Measurements from ENCODE around the gene CEP44. TPM values are rescaled to one million over a fixed set of nuclear protein-coding genes. Genes with fewer than 3 reads are reported as not detected.

Gene CEP44, protein sequence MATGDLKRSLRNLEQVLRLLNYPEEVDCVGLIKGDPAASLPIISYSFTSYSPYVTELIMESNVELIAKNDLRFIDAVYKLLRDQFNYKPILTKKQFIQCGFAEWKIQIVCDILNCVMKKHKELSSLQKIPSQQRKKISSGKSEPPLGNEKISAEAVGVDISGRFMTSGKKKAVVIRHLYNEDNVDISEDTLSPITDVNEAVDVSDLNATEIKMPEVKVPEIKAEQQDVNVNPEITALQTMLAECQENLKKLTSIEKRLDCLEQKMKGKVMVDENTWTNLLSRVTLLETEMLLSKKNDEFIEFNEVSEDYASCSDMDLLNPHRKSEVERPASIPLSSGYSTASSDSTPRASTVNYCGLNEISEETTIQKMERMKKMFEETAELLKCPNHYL
- total RNA-seq = 17.4 TPM

- no peaks in the 10 kb centered on the region for H3K36me3 ChIP-seq
- intact Hi-C loops (cut with DNase I) = no loop called here
- TF ChIP-seq POLR2A (IDR thresholded peaks at IDR 0.05) (no peak), POLR2AphosphoS5 (IDR thresholded peaks at IDR 0.05; ENCODE audit: insufficient read depth in 1 of 2, low read depth in 1 of 2) (peak in 1 of 2 donors; percentile 72)
- DNase-seq (ENCODE audit: extremely low spot score in 2 of 2) = peak in 1 of 2 donors; percentile 89
- peak within 1 kb of the TSS; percentile 78 to 82 for H3K4me3 ChIP-seq
- H3K9me3 ChIP-seq = no peaks in the 10 kb centered on the region
- peak within 1 kb of the TSS; percentile 98 for H3K27ac ChIP-seq
- H3K4me1 ChIP-seq = peaks cover 44% of the 10 kb centered on the region
- no peaks in the 10 kb centered on the region for H3K27me3 ChIP-seq
Measured at GRCh38 chr4:174283507-174284471, at the start of gene CEP44, which contains the start of gene FBXO8. Gene CEP44, plus strand, starts transcription at chr4:174283911. Its CDS starts 15,211 bp downstream, at chr4:174299122. Gene FBXO8, minus strand, starts transcription at chr4:174283667. Its CDS starts 20,575 bp downstream, at chr4:174263092.

GRCh38 chr4:174236359-174236758 is 47.4 kb upstream of the CEP44 start:
- no peaks in the 10 kb centered on the region for H3K4me1 ChIP-seq

DNA sequence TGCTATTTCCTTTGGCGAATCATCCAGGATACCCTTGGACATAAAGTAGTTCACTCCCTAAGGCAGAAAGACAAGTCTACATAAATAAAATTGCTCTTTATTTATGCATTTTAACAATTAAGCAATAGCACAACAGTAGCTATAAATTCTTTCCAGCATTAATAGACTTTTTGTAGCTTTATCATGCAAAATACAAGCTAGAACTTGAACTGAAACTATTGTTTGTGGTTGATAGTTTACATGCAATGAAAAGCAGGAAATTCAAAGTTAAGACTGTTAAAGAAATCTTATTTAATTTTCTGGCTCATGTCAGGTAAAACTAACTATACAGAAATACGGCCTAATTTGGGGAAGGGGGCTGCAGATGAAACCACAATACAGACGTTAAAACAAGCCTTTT is 42.5 kb upstream of the CEP44 start:
- Histone ChIP-seq H3K4me3 (no peak overlapping the region), H3K27ac (no peak overlapping the region), H3K27me3 (no peaks in the 10 kb centered on the region), H3K9me3 (no peaks in the 10 kb centered on the region), H3K36me3 (peaks cover 0 to 10% of the 10 kb centered on the region in 2 donors), H3K4me1 (no peaks in the 10 kb centered on the region)
- intact Hi-C loops (cut with DNase I) = no loop called here
- TF ChIP-seq, protein P1, sequence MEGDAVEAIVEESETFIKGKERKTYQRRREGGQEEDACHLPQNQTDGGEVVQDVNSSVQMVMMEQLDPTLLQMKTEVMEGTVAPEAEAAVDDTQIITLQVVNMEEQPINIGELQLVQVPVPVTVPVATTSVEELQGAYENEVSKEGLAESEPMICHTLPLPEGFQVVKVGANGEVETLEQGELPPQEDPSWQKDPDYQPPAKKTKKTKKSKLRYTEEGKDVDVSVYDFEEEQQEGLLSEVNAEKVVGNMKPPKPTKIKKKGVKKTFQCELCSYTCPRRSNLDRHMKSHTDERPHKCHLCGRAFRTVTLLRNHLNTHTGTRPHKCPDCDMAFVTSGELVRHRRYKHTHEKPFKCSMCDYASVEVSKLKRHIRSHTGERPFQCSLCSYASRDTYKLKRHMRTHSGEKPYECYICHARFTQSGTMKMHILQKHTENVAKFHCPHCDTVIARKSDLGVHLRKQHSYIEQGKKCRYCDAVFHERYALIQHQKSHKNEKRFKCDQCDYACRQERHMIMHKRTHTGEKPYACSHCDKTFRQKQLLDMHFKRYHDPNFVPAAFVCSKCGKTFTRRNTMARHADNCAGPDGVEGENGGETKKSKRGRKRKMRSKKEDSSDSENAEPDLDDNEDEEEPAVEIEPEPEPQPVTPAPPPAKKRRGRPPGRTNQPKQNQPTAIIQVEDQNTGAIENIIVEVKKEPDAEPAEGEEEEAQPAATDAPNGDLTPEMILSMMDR (IDR thresholded peaks at IDR 0.05) = no peak
- no peak for TF ChIP-seq POLR2A (IDR thresholded peaks at IDR 0.05)
- DNase-seq (ENCODE audit: extremely low spot score in 2 of 2) = no peak

More at GRCh38 chr4:174236359-174236758, 47.4 kb upstream of the CEP44 start:
- H3K27ac ChIP-seq = no peak overlapping the region
- no peak overlapping the region for H3K4me3 ChIP-seq
- intact Hi-C loops (cut with DNase I) = no loop called here
- no peak for DNase-seq (ENCODE audit: extremely low spot score in 2 of 2)
- H3K36me3 ChIP-seq = peaks cover 0 to 10% of the 10 kb centered on the region in 2 donors
- H3K9me3 ChIP-seq = no peaks in the 10 kb centered on the region
- TF ChIP-seq POLR2A (IDR thresholded peaks at IDR 0.05) = no peak
- no peak for TF ChIP-seq POLR2AphosphoS5 (IDR thresholded peaks at IDR 0.05; ENCODE audit: insufficient read depth in 1 of 2, low read depth in 1 of 2)
- TF ChIP-seq, protein P1 (IDR thresholded peaks at IDR 0.05) = no peak
- no peaks in the 10 kb centered on the region for H3K27me3 ChIP-seq

DNA sequence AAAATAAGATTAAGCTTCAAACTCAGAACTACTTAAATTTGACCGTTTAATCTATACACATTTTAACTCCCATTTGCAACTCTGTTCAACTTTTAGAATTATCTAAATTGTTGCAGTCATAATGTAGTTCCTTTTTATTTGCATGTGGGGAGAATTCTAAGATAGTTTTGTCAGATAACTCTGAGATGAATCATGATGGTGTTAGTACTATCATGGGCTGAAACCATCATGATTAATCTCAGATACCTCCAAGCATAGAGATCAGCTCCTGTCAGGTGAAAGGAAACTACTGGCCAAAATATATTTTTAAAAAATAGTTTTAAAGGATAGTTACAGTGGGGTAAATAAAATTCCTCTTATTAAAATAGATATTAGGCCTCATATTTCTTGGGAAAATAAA is 39.3 kb upstream of the CEP44 start:
- Histone ChIP-seq H3K4me3 (no peak overlapping the region), H3K27me3 (no peaks in the 10 kb centered on the region), H3K9me3 (no peaks in the 10 kb centered on the region), H3K27ac (no peak overlapping the region), H3K36me3 (peaks cover 0 to 10% of the 10 kb centered on the region in 2 donors), H3K4me1 (no peaks in the 10 kb centered on the region)
- TF ChIP-seq, protein P1 (IDR thresholded peaks at IDR 0.05) = no peak
- TF ChIP-seq POLR2A (IDR thresholded peaks at IDR 0.05) (no peak), POLR2AphosphoS5 (IDR thresholded peaks at IDR 0.05; ENCODE audit: insufficient read depth in 1 of 2, low read depth in 1 of 2) (no peak)
- DNase-seq (ENCODE audit: extremely low spot score in 2 of 2) = no peak
- intact Hi-C loops (cut with DNase I) = no loop called here

DNA sequence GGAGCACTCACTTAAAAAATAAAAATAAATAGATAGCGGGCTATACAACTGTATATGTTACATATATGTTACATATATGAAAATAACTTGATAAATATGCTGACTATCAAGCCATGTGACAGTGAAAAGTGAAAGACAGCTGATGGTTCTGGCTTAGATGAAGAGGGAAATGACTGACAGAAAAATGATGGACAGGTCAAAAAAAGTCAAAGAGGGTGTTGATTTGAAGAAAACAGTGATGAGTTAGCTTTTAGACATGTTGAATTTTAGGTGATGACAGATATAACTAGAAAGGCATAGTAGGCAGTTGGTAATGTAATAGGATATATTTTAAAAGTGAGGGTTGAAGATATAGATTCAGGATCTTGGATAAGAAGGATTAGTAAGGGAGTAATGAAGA is 38.0 kb upstream of the CEP44 start:
- Histone ChIP-seq H3K4me1 (no peaks in the 10 kb centered on the region), H3K36me3 (peaks cover 0 to 4% of the 10 kb centered on the region in 2 donors), H3K4me3 (no peak overlapping the region), H3K27ac (no peak overlapping the region), H3K27me3 (no peaks in the 10 kb centered on the region), H3K9me3 (no peaks in the 10 kb centered on the region)
- intact Hi-C loops (cut with DNase I) = no loop called here
- no peak for DNase-seq (ENCODE audit: extremely low spot score in 2 of 2)
- TF ChIP-seq POLR2AphosphoS5 (IDR thresholded peaks at IDR 0.05; ENCODE audit: insufficient read depth in 1 of 2, low read depth in 1 of 2) (no peak), POLR2A (IDR thresholded peaks at IDR 0.05) (no peak)
- TF ChIP-seq, protein P1 (IDR thresholded peaks at IDR 0.05) = no peak
